DOHH2 (cell line): ENCODE data around the gene FAM135A.
"Not testable (repeated sequence)": the region's sequence is repeated elsewhere in the genome, so short reads cannot be mapped to it uniquely, and the experiment has no call there.

Experiments used
- H3F3A ChIP-seq: fragments of 200-600 bp; sonication (generic), shearing (Covaris generic); 2 replicates; pipeline ENCODE4 v1.6.0; 2016; ENCODE audit warnings: antibody characterized with exemption, mild to moderate bottlenecking; ENCODE audit not compliant: control insufficient read depth, insufficient read depth
- H3K27ac ChIP-seq: fragments of 200-600 bp; sonication (generic); 2 replicates; pipeline ENCODE4 v1.5.1; 2014; ENCODE audit warnings: low read depth, mild to moderate bottlenecking, low read length, moderate library complexity
- H3K27me3 ChIP-seq: fragments of 200-600 bp; sonication (generic); 2 replicates; pipeline ENCODE4 v1.6.1; 2014; ENCODE audit warnings: mild to moderate bottlenecking, low read length, mixed read lengths; ENCODE audit not compliant: control insufficient read depth
- H3K36me3 ChIP-seq: fragments of 200-600 bp; sonication (generic); 2 replicates; pipeline ENCODE4 v1.6.1; 2014; ENCODE audit warnings: mild to moderate bottlenecking, low read length, moderate library complexity, mixed read lengths; ENCODE audit not compliant: control insufficient read depth
- H3K4me1 ChIP-seq: fragments of 200-600 bp; sonication (generic); 2 replicates; pipeline ENCODE4 v1.6.1; 2014; ENCODE audit warnings: mild to moderate bottlenecking, low read length, mixed read lengths; ENCODE audit not compliant: control insufficient read depth
- H3K4me2 ChIP-seq: fragments of 200-600 bp; sonication (generic); 2 replicates; pipeline ENCODE4 v1.6.0; 2014; ENCODE audit warnings: mild to moderate bottlenecking, low read length, moderate library complexity
- H3K4me3 ChIP-seq: fragments of 200-600 bp; sonication (generic); 2 replicates; pipeline ENCODE4 v1.5.1; 2014; ENCODE audit warnings: mild to moderate bottlenecking, low read length, mixed read lengths
- H3K79me2 ChIP-seq: fragments of 200-600 bp; sonication (generic); 2 replicates; pipeline ENCODE4 v1.6.1; 2014; ENCODE audit warnings: mild to moderate bottlenecking, low read length, mixed read lengths; ENCODE audit not compliant: control insufficient read depth
- H3K9me2 ChIP-seq: fragments of 200-600 bp; sonication (generic); replicated peaks from 2 replicates; pipeline ENCODE4 v1.6.1; 2014; ENCODE audit warnings: mild to moderate bottlenecking, low read length, mixed read lengths; ENCODE audit not compliant: control insufficient read depth
- H3K9me3 ChIP-seq: fragments of 200-600 bp; sonication (generic); 2 replicates; pipeline ENCODE4 v1.6.1; 2014; ENCODE audit warnings: antibody characterized with exemption, low read length, mixed read lengths; ENCODE audit not compliant: control insufficient read depth, insufficient read depth
- H4K20me1 ChIP-seq: fragments of 200-600 bp; sonication (generic); 2 replicates; pipeline ENCODE4 v1.6.0; 2014; ENCODE audit warnings: low read depth, mild to moderate bottlenecking, antibody characterized with exemption, low read length, moderate library complexity; ENCODE audit not compliant: control insufficient read depth, insufficient read depth

Gene FAM135A

GRCh38 chr6:70609181-70609580 is 195.9 kb downstream of the FAM135A start:
- not testable (repeated sequence) for H3K27me3 ChIP-seq, H3K4me2 ChIP-seq, H3K4me3 ChIP-seq, H3K27ac ChIP-seq, H3K9me2 ChIP-seq, H3K36me3 ChIP-seq, H3K9me3 ChIP-seq, H3F3A ChIP-seq, H4K20me1 ChIP-seq, H3K4me1 ChIP-seq, H3K79me2 ChIP-seq
